HG02642 (cell line): Measurements from ENCODE around the gene AAR2.

Source experiments
- ATAC-seq: cut with Tn5 transposase; IDR thresholded peaks from one replicate; pipeline ENCODE4 v1.9.1; 2021; ENCODE audit warnings: mild to moderate bottlenecking; ENCODE audit not compliant: unreplicated experiment, poor library complexity

Gene AAR2

GRCh38 chr20:36217226-36217625 is 19.1 kb upstream of the AAR2 start:
- ATAC-seq, result no peak

GRCh38 chr20:36218380-36219064 is 17.8 kb upstream of the AAR2 start:
- no peak for ATAC-seq

- no peak for ATAC-seq
Measured at GRCh38 chr20:36219671-36220220, 16.5 kb upstream of the AAR2 start.

- no peak for ATAC-seq
Measured at GRCh38 chr20:36225666-36226065, 10.6 kb upstream of the AAR2 start.

GRCh38 chr20:36228770-36229169 is 7.5 kb upstream of the AAR2 start:
- no peak for ATAC-seq

- ATAC-seq, result no peak
Measured at GRCh38 chr20:36230019-36230418, 6.3 kb upstream of the AAR2 start.

- no peak for ATAC-seq
Measured at GRCh38 chr20:36231331-36231730, 4.9 kb upstream of the AAR2 start.

- ATAC-seq, result no peak
Measured at GRCh38 chr20:36234771-36235320, 1.4 kb upstream of the AAR2 start.

- no peak for ATAC-seq
Measured at GRCh38 chr20:36236786-36237121, 476 bp downstream of the AAR2 start.

- ATAC-seq, result no peak
Measured at GRCh38 chr20:36237477-36237876, 1.2 kb downstream of the AAR2 start.

GRCh38 chr20:36238153-36238552 is 1.9 kb downstream of the AAR2 start:
- no peak for ATAC-seq

- no peak for ATAC-seq
Measured at GRCh38 chr20:36238760-36239159, 2.5 kb downstream of the AAR2 start.

- ATAC-seq, result no peak
Measured at GRCh38 chr20:36240076-36240475, 3.8 kb downstream of the AAR2 start.

GRCh38 chr20:36241678-36242077 is 5.4 kb downstream of the AAR2 start:
- ATAC-seq, result no peak

GRCh38 chr20:36243726-36244125 is 7.4 kb downstream of the AAR2 start:
- ATAC-seq, result no peak

- ATAC-seq, result no peak
Measured at GRCh38 chr20:36246401-36246800, 10.1 kb downstream of the AAR2 start.

- no peak for ATAC-seq
Measured at GRCh38 chr20:36248836-36249235, 12.6 kb downstream of the AAR2 start.

- ATAC-seq, result no peak
Measured at GRCh38 chr20:36249450-36249849, 13.2 kb downstream of the AAR2 start.

- ATAC-seq, result no peak
Measured at GRCh38 chr20:36251426-36251825, 15.1 kb downstream of the AAR2 start.

GRCh38 chr20:36252511-36252910 is 16.2 kb downstream of the AAR2 start:
- no peak for ATAC-seq

- no peak for ATAC-seq
Measured at GRCh38 chr20:36253036-36253435, 16.8 kb downstream of the AAR2 start.

GRCh38 chr20:36254076-36254475 is 17.8 kb downstream of the AAR2 start:
- no peak for ATAC-seq
